Stomach (tissue), 9 donors: Measurements from ENCODE around the gene EFNA4. TPM values are rescaled to one million over a fixed set of nuclear protein-coding genes. Genes with fewer than 3 reads are reported as not detected.

ENCODE experiments used
- DNase-seq, 2 donors: peaks; one replicate each; pipeline versions ENCODE4 v3.0.0 to v3.0.0-alpha.2; 2013 to 2019
- H3K27ac ChIP-seq, 5 donors: fragments of 200-600 bp in 4 of 5; sonication (generic) in 4 of 5; one replicate each; pipeline ENCODE4 v1.5.1; 2013 to 2019; ENCODE audit warnings: mild to moderate bottlenecking in 1 of 5, moderate library complexity in 1 of 5
- H3K27me3 ChIP-seq, 3 donors: fragments of 200-600 bp; sonication (generic); one replicate each; pipeline ENCODE4 v1.5.1; 2017 to 2019; ENCODE audit warnings: mixed run types in 1 of 3
- H3K36me3 ChIP-seq, 4 donors: fragments of 200-600 bp; sonication (generic); 1 replicate in 3 of 4; 2 replicates in 1 of 4; pipeline ENCODE4 v1.5.1; 2016 to 2019
- H3K4me1 ChIP-seq, 4 donors: fragments of 200-600 bp; sonication (generic); one replicate each; pipeline ENCODE4 v1.5.1; 2016 to 2019
- H3K4me3 ChIP-seq, 4 donors: fragments of 200-600 bp; sonication (generic) in 3 of 4; one replicate each; pipeline ENCODE4 v1.5.1; 2016 to 2019; ENCODE audit warnings: mild to moderate bottlenecking in 1 of 4
- H3K9me3 ChIP-seq, 4 donors: fragments of 200-600 bp; sonication (generic); one replicate each; pipeline ENCODE4 v1.5.1; 2016 to 2019
- CTCF ChIP-seq, 7 experiments: fragments of 450-650 bp in 4 of 7; fragments of 200-600 bp in 3 of 7; sonication (generic) in 3 of 7; IDR thresholded peaks; one replicate each; pipeline ENCODE4 v1.5.1; 2016 to 2019; ENCODE audit warnings: antibody characterized with exemption in 7 of 7, control low read depth in 2 of 7, mild to moderate bottlenecking in 1 of 7
- EP300 ChIP-seq: sonication (generic); formaldehyde crosslinking; IDR thresholded peaks from one replicate; pipeline ENCODE4 v1.6.1; 2017; ENCODE audit warnings: antibody characterized with exemption
- POLR2A ChIP-seq, 4 donors: fragments of 450-650 bp; IDR thresholded peaks; one replicate each; pipeline ENCODE4 v1.6.1; 2016; ENCODE audit warnings: antibody characterized with exemption in 4 of 4, control low read depth in 2 of 4, mild to moderate bottlenecking in 1 of 4, moderate library complexity in 1 of 4
- POLR2AphosphoS5 ChIP-seq, 3 donors: sonication (generic); formaldehyde crosslinking; IDR thresholded peaks; one replicate each; pipeline ENCODE4 v1.6.1; 2016; ENCODE audit warnings: antibody characterized with exemption in 3 of 3
- WGBS, 5 donors: extraction: QIAGEN DNeasy Blood & Tissue Kit in 3 of 5; methylation state at CpG; one replicate each; pipeline versions ENCODE4 v1.1.5 to v1.1.7; 2013 to 2018; 5-methylcytosine and 5-hydroxymethylcytosine counted together
- intact Hi-C: fragments of 100-400 bp; cut with DNase I; formaldehyde crosslinking; loops from one replicate; pipeline ENCODE4 v1.15.1; 2023; ENCODE audit warnings: low total_unique reads
- polyA plus RNA-seq, 3 donors: library from polyadenylated mRNA; stranded (reverse); fragments of 200-250 nt; gene quantifications; one replicate each; pipeline ENCODE4 v1.2.3, GENCODE V29; 2013
- total RNA-seq, 5 donors: library from RNA; depleted of rRNA; stranded (reverse); fragments of >200 nt; gene quantifications; one replicate each; pipeline versions ENCODE4 v1.1.0 to v1.2.3, GENCODE V29; 2014 to 2016
- donor health status: healthy with polysubstance abuse.
- donor health status: Bipolar disorder and iron deficiency.
- donor health status: healthy.

Gene EFNA4
- total and polyA plus RNA-seq, 8 donors: 3.5 to 13.2 (median 6.2) TPM; not detected in 2

- Histone ChIP-seq H3K4me1 (peaks cover 33 to 46% (median 43%) of the 10 kb centered on the region in 4 donors), H3K27ac (peak overlapping the region in 2 of 5 donors; percentile 1 to 9), H3K36me3 (peaks cover 25 to 54% (median 52%) of the 10 kb centered on the region in 4 donors), H3K4me3 (no peak overlapping the region), H3K9me3 (no peaks in the 10 kb centered on the region), H3K27me3 (no peaks in the 10 kb centered on the region)
- no peak for TF ChIP-seq POLR2A (IDR thresholded peaks at IDR 0.05)
- TF ChIP-seq POLR2AphosphoS5 (IDR thresholded peaks at IDR 0.05): no peak
- TF ChIP-seq CTCF (IDR thresholded peaks at IDR 0.05): no peak
- TF ChIP-seq EP300: no peak
- no peak for DNase-seq
- 84 to 91% (median 88%) methylated on average over 7 of the region's 7 CpGs for WGBS, 5 donors
- intact Hi-C loops: no loop called here
These were observed 9.9 kb upstream of the EFNA4 start for GRCh38 chr1:155053531-155054105.

- intact Hi-C loops: no loop called here
- no peaks in the 10 kb centered on the region for H3K27me3 ChIP-seq
These were observed 6.4 kb upstream of the EFNA4 start for GRCh38 chr1:155057104-155057503.

GRCh38 chr1:155057788-155058211, 5.7 kb upstream of the EFNA4 start:
- WGBS, 5 donors: 91 to 100% (median 95%) methylated on average over 1 to 13 of the region's 13 CpGs
- peaks cover 0 to 4% (median 0%) of the 10 kb centered on the region in 3 donors for H3K27me3 ChIP-seq
- no peak overlapping the region for H3K27ac ChIP-seq
- H3K4me1 ChIP-seq: peaks cover 20 to 31% (median 24%) of the 10 kb centered on the region in 4 donors
- no peak for DNase-seq
- H3K36me3 ChIP-seq: peaks cover 39 to 87% (median 76%) of the 10 kb centered on the region in 4 donors
- no peak for TF ChIP-seq POLR2A (IDR thresholded peaks at IDR 0.05)
- TF ChIP-seq EP300: no peak
- TF ChIP-seq POLR2AphosphoS5 (IDR thresholded peaks at IDR 0.05): no peak
- TF ChIP-seq CTCF (IDR thresholded peaks at IDR 0.05): no peak
- intact Hi-C loops: no loop called here
- H3K9me3 ChIP-seq: no peaks in the 10 kb centered on the region
- no peak overlapping the region for H3K4me3 ChIP-seq

More at GRCh38 chr1:155057104-155057503, 6.4 kb upstream of the EFNA4 start:
- Histone ChIP-seq H3K27ac (no peak overlapping the region), H3K4me3 (no peak overlapping the region), H3K4me1 (peaks cover 20 to 31% (median 24%) of the 10 kb centered on the region in 4 donors), H3K9me3 (no peaks in the 10 kb centered on the region), H3K36me3 (peaks cover 39 to 84% (median 76%) of the 10 kb centered on the region in 4 donors)
- 90 to 97% (median 96%) methylated on average over 8 of the region's 8 CpGs for WGBS, 5 donors
- no peak for DNase-seq
- no peak for TF ChIP-seq EP300
- no peak for TF ChIP-seq POLR2A (IDR thresholded peaks at IDR 0.05)
- TF ChIP-seq CTCF (IDR thresholded peaks at IDR 0.05): no peak
- TF ChIP-seq POLR2AphosphoS5 (IDR thresholded peaks at IDR 0.05): no peak

GRCh38 chr1:155060736-155061135, 2.8 kb upstream of the EFNA4 start:
- no peaks in the 10 kb centered on the region for H3K9me3 ChIP-seq
- H3K36me3 ChIP-seq: peaks cover 30 to 62% (median 53%) of the 10 kb centered on the region in 4 donors
- no peak for DNase-seq
- H3K27me3 ChIP-seq: peaks cover 0 to 4% (median 0%) of the 10 kb centered on the region in 3 donors
- no peak for TF ChIP-seq POLR2AphosphoS5 (IDR thresholded peaks at IDR 0.05)
- TF ChIP-seq EP300: no peak
- TF ChIP-seq CTCF (IDR thresholded peaks at IDR 0.05): no peak
- no peak for TF ChIP-seq POLR2A (IDR thresholded peaks at IDR 0.05)
- 69 to 88% (median 79%) methylated on average over 7 to 8 of the region's 8 CpGs; no CpG with 5 or more reads in 1 of the 5 donors for WGBS, 5 donors
- H3K4me1 ChIP-seq: peaks cover 20 to 42% (median 40%) of the 10 kb centered on the region in 4 donors
- no peak overlapping the region for H3K4me3 ChIP-seq
- H3K27ac ChIP-seq: no peak overlapping the region
- intact Hi-C loops: no loop called here
